Effector memory CD4-positive, alpha-beta T cell (primary cell): ENCODE measurements around the gene CNIH3.

Experiments
- DNase-seq, 3 donors: peaks; one replicate each; pipeline ENCODE4 v3.0.0-alpha.2; 2020
- H3K27ac ChIP-seq: 2 replicates; pipeline ENCODE4 v1.7.0; 2013; ENCODE audit warnings: mild to moderate bottlenecking, low read length, moderate library complexity; ENCODE audit not compliant: insufficient read depth, poor library complexity, severe bottlenecking
- H3K27me3 ChIP-seq: replicated peaks from 2 replicates; pipeline ENCODE4 v1.7.0; 2013; ENCODE audit warnings: mild to moderate bottlenecking, low read length; ENCODE audit not compliant: insufficient read depth, control insufficient read depth, poor library complexity, severe bottlenecking
- H3K36me3 ChIP-seq: 2 replicates; pipeline ENCODE4 v1.7.0; 2013; ENCODE audit warnings: mild to moderate bottlenecking, low read length, moderate library complexity; ENCODE audit not compliant: control insufficient read depth, insufficient read depth
- H3K4me1 ChIP-seq: 2 replicates; pipeline ENCODE4 v1.7.0; 2013; ENCODE audit warnings: low read length, mild to moderate bottlenecking; ENCODE audit not compliant: control insufficient read depth, insufficient read depth, poor library complexity, severe bottlenecking
- H3K4me3 ChIP-seq: 2 replicates; pipeline ENCODE4 v1.7.0; 2013; ENCODE audit warnings: low read length, low read depth, mild to moderate bottlenecking; ENCODE audit not compliant: insufficient read depth, poor library complexity, severe bottlenecking
- H3K9me3 ChIP-seq: 2 replicates; pipeline ENCODE4 v1.7.0; 2013; ENCODE audit warnings: mild to moderate bottlenecking, low read length, moderate library complexity; ENCODE audit not compliant: control insufficient read depth

The CNIH3 gene

GRCh38 chr1:224759681-224760091 lies 143.6 kb downstream of the CNIH3 start:
- Histone ChIP-seq H3K36me3 (no peaks in the 10 kb centered on the region), H3K27me3 (no peaks in the 10 kb centered on the region), H3K9me3 (peaks cover 5% of the 10 kb centered on the region), H3K4me3 (no peak overlapping the region), H3K27ac (no peak overlapping the region), H3K4me1 (no peaks in the 10 kb centered on the region)
- DNase-seq, result no peak

- Histone ChIP-seq H3K4me1 (no peaks in the 10 kb centered on the region), H3K27me3 (no peaks in the 10 kb centered on the region), H3K4me3 (no peak overlapping the region), H3K9me3 (peaks cover 5% of the 10 kb centered on the region), H3K27ac (no peak overlapping the region), H3K36me3 (no peaks in the 10 kb centered on the region)
- DNase-seq, result no peak
Measured at GRCh38 chr1:224760163-224760562, 144.0 kb downstream of the CNIH3 start.

GRCh38 chr1:224761245-224761644 lies 145.1 kb downstream of the CNIH3 start:
- Histone ChIP-seq H3K4me3 (no peak overlapping the region), H3K27ac (no peak overlapping the region), H3K36me3 (no peaks in the 10 kb centered on the region), H3K27me3 (no peaks in the 10 kb centered on the region), H3K9me3 (peaks cover 5% of the 10 kb centered on the region), H3K4me1 (no peaks in the 10 kb centered on the region)
- DNase-seq, result no peak

GRCh38 chr1:224762046-224762445 lies 145.9 kb downstream of the CNIH3 start:
- Histone ChIP-seq H3K9me3 (peaks cover 5% of the 10 kb centered on the region), H3K36me3 (no peaks in the 10 kb centered on the region), H3K27ac (no peak overlapping the region), H3K4me3 (no peak overlapping the region), H3K4me1 (no peaks in the 10 kb centered on the region), H3K27me3 (no peaks in the 10 kb centered on the region)
- DNase-seq, result no peak

- Histone ChIP-seq H3K27ac (no peak overlapping the region), H3K27me3 (no peaks in the 10 kb centered on the region), H3K4me1 (no peaks in the 10 kb centered on the region), H3K4me3 (no peak overlapping the region), H3K9me3 (peaks cover 5% of the 10 kb centered on the region), H3K36me3 (no peaks in the 10 kb centered on the region)
- no peak for DNase-seq
Measured at GRCh38 chr1:224762701-224763100, 146.6 kb downstream of the CNIH3 start.

- no peak overlapping the region for H3K27ac ChIP-seq
- no peaks in the 10 kb centered on the region for H3K4me1 ChIP-seq
- no peaks in the 10 kb centered on the region for H3K36me3 ChIP-seq
- no peaks in the 10 kb centered on the region for H3K27me3 ChIP-seq
- DNase-seq, result no peak
- no peak overlapping the region for H3K4me3 ChIP-seq
- H3K9me3 ChIP-seq, result peaks cover 5% of the 10 kb centered on the region
Measured at GRCh38 chr1:224763126-224763775, 147.1 kb downstream of the CNIH3 start.

- Histone ChIP-seq H3K27ac (no peak overlapping the region), H3K36me3 (no peaks in the 10 kb centered on the region), H3K4me3 (no peak overlapping the region), H3K4me1 (no peaks in the 10 kb centered on the region), H3K27me3 (no peaks in the 10 kb centered on the region), H3K9me3 (no peaks in the 10 kb centered on the region)
- no peak for DNase-seq
Measured at GRCh38 chr1:224766266-224766665, 150.1 kb downstream of the CNIH3 start.

- H3K9me3 ChIP-seq, result no peaks in the 10 kb centered on the region
- H3K36me3 ChIP-seq, result no peaks in the 10 kb centered on the region
- H3K27ac ChIP-seq, result no peak overlapping the region
- H3K4me1 ChIP-seq, result no peaks in the 10 kb centered on the region
- DNase-seq, result no peak
- no peak overlapping the region for H3K4me3 ChIP-seq
- H3K27me3 ChIP-seq, result no peaks in the 10 kb centered on the region
Measured at GRCh38 chr1:224767031-224767430, 150.9 kb downstream of the CNIH3 start.

GRCh38 chr1:224767676-224768075 lies 151.6 kb downstream of the CNIH3 start:
- DNase-seq, result no peak
- Histone ChIP-seq H3K4me3 (no peak overlapping the region), H3K9me3 (no peaks in the 10 kb centered on the region), H3K27ac (no peak overlapping the region), H3K36me3 (no peaks in the 10 kb centered on the region), H3K27me3 (no peaks in the 10 kb centered on the region), H3K4me1 (no peaks in the 10 kb centered on the region)

GRCh38 chr1:224768971-224769370 lies 152.9 kb downstream of the CNIH3 start:
- Histone ChIP-seq H3K4me1 (no peaks in the 10 kb centered on the region), H3K36me3 (no peaks in the 10 kb centered on the region), H3K9me3 (no peaks in the 10 kb centered on the region), H3K27me3 (no peaks in the 10 kb centered on the region), H3K4me3 (no peak overlapping the region), H3K27ac (no peak overlapping the region)
- no peak for DNase-seq
